Keratinocyte (primary cell): ENCODE measurements around the gene PGM1. TPM values are rescaled to one million over a fixed set of nuclear protein-coding genes. Genes with fewer than 3 reads are reported as not detected.
"Not testable (repeated sequence)": the region's sequence is repeated elsewhere in the genome, so short reads cannot be mapped to it uniquely, and the experiment has no call there.

Experiments used
- DNase-seq: peaks from one replicate; pipeline ENCODE4 v3.0.0-alpha.2; 2011; ENCODE audit warnings: low read depth, missing footprints, low spot score
- FAIRE-seq: peaks from 2 replicates; lab custom pipeline; 2011; peaks lifted over from hg19 to GRCh38; lab: Jason Lieb, UNC
- H2AFZ ChIP-seq: 2 replicates; pipeline ENCODE4 v1.6.0; 2012; ENCODE audit warnings: low read length, control low read depth, inconsistent platforms; ENCODE audit not compliant: control insufficient read depth
- H3K27ac ChIP-seq: 2 replicates; pipeline ENCODE4 v1.5.1; 2011; ENCODE audit warnings: low read length; ENCODE audit not compliant: control insufficient read depth, insufficient read depth
- H3K27me3 ChIP-seq: 3 replicates; pipeline ENCODE4 v1.6.0; 2011; ENCODE audit warnings: low read length; ENCODE audit not compliant: control insufficient read depth, insufficient read depth; ENCODE audit errors: extremely low read depth
- H3K36me3 ChIP-seq, 2 experiments: 2 replicates in 1 of 2; 3 replicates in 1 of 2; pipeline ENCODE4 v1.5.1; 2011; ENCODE audit warnings: low read length in 2 of 2, mild to moderate bottlenecking in 1 of 2; ENCODE audit not compliant: control insufficient read depth in 2 of 2, insufficient read depth in 2 of 2; ENCODE audit errors: extremely low read depth in 1 of 2
- H3K4me1 ChIP-seq: 3 replicates; pipeline ENCODE4 v1.5.1; 2011; ENCODE audit warnings: low read length; ENCODE audit not compliant: control insufficient read depth, insufficient read depth; ENCODE audit errors: extremely low read depth
- H3K4me2 ChIP-seq: 3 replicates; pipeline ENCODE4 v1.6.0; 2011; ENCODE audit warnings: low read depth, low read length; ENCODE audit not compliant: control insufficient read depth, insufficient read depth; ENCODE audit errors: extremely low read depth
- H3K4me3 ChIP-seq, 3 experiments: fragments of 200-600 bp in 1 of 3; sonication (generic) in 1 of 3; 2 replicates in 2 of 3; 3 replicates in 1 of 3; pipeline ENCODE4 v1.5.1; 2011 to 2016; ENCODE audit warnings: low read length in 3 of 3, mild to moderate bottlenecking in 3 of 3, control low read depth in 2 of 3, inconsistent platforms in 1 of 3, low read depth in 1 of 3, mixed read lengths in 1 of 3, mixed run types in 1 of 3, moderate library complexity in 1 of 3; ENCODE audit not compliant: control insufficient read depth in 2 of 3, insufficient read depth in 2 of 3; ENCODE audit errors: extremely low read depth in 1 of 3
- H3K79me2 ChIP-seq: 2 replicates; pipeline ENCODE4 v1.6.0; 2012; ENCODE audit warnings: low read length; ENCODE audit not compliant: control insufficient read depth, insufficient read depth
- H3K9ac ChIP-seq: 3 replicates; pipeline ENCODE4 v1.6.0; 2011; ENCODE audit warnings: low read length; ENCODE audit not compliant: control insufficient read depth, insufficient read depth; ENCODE audit errors: extremely low read depth
- H3K9me1 ChIP-seq: 3 replicates; pipeline ENCODE4 v1.6.0; 2011; ENCODE audit warnings: low read length; ENCODE audit not compliant: control insufficient read depth, insufficient read depth; ENCODE audit errors: extremely low read depth
- H3K9me3 ChIP-seq: 2 replicates; pipeline ENCODE4 v1.5.1; 2012; ENCODE audit warnings: low read depth, low read length; ENCODE audit not compliant: control insufficient read depth
- H4K20me1 ChIP-seq: 3 replicates; pipeline ENCODE4 v1.6.0; 2011; ENCODE audit warnings: low read length; ENCODE audit not compliant: control insufficient read depth, insufficient read depth; ENCODE audit errors: extremely low read depth
- CTCF ChIP-seq, 3 experiments: IDR thresholded peaks in 1 of 3; conservative IDR thresholded peaks in 1 of 3; optimal IDR thresholded peaks in 1 of 3; 2 replicates in 2 of 3; 3 replicates in 1 of 3; pipeline versions ENCODE3 to v1.5.1; 2011; ENCODE audit warnings: low read length in 3 of 3, mild to moderate bottlenecking in 3 of 3, moderate library complexity in 2 of 3, control low read depth in 1 of 3, inconsistent platforms in 1 of 3; ENCODE audit not compliant: insufficient read depth in 2 of 3; ENCODE audit errors: extremely low read depth in 1 of 3
- EZH2 ChIP-seq: IDR thresholded peaks from one replicate; pipeline ENCODE4 v1.6.1; 2012; ENCODE audit warnings: inconsistent platforms, mild to moderate bottlenecking, low read length, moderate library complexity
- dilution Hi-C: fragments of 300-500 bp; cut with MboI; formaldehyde crosslinking; loops from one replicate; pipeline ENCODE4 v1.7.0; 2020; ENCODE audit warnings: low sequenced_read_pairs; ENCODE audit not compliant: extremely low pct_ligation_motif_present
- polyA plus RNA-seq, 5 experiments: library from polyadenylated mRNA; depleted of rRNA in 3 of 5; stranded (reverse) in 3 of 5; stranded (forward) in 1 of 5; unstranded in 1 of 5; fragments of >200 nt; gene quantifications; 1 replicate in 1 of 5; 2 replicates in 3 of 5; 3 replicates in 1 of 5; pipeline versions ENCODE4 v1.2.1 to v1.2.3, GENCODE V29; 2011 to 2012; ENCODE audit warnings: missing spikeins in 2 of 5, low read depth in 1 of 5, low replicate concordance in 1 of 5

The PGM1 gene
- polyA plus RNA-seq, 1 donor (not counting 4 experiments of a cell fraction or from before 2014, with no cell fraction given), result 38.9 TPM

- Histone ChIP-seq H3K9me3 (no peaks in the 10 kb centered on the region), H3K9ac (no peak overlapping the region), H3K79me2 (no peaks in the 10 kb centered on the region), H3K36me3 (no peaks in the 10 kb centered on the region), H3K27ac (no peak overlapping the region), H3K4me2 (no peak overlapping the region), H3K9me1 (no peaks in the 10 kb centered on the region), H3K4me1 (no peaks in the 10 kb centered on the region), H4K20me1 (no peaks in the 10 kb centered on the region), H2AFZ (no peak overlapping the region), H3K4me3 (no peak overlapping the region), H3K27me3 (no peaks in the 10 kb centered on the region)
- FAIRE-seq, result no peak
- TF ChIP-seq CTCF (optimal IDR thresholded peaks at IDR 0.05 in 1 of 3, IDR thresholded peaks at IDR 0.05 in 1 of 3, conservative IDR thresholded peaks at IDR 0.05 in 1 of 3; ENCODE audit: extremely low read depth in 1 of 3, insufficient read depth in 2 of 3, low read length in 3 of 3), result no peak
- no peak for TF ChIP-seq EZH2
- no peak for DNase-seq
- dilution Hi-C loops, result no loop called here
Measured at GRCh38 chr1:63569640-63570316, 23.4 kb upstream of the PGM1 start.

GRCh38 chr1:63572686-63573085, 20.5 kb upstream of the PGM1 start:
- H2AFZ ChIP-seq, FAIRE-seq, H3K27ac ChIP-seq, H3K9me3 ChIP-seq, H3K79me2 ChIP-seq, H3K36me3 ChIP-seq, H3K4me3 ChIP-seq, H3K9ac ChIP-seq, H3K4me2 ChIP-seq, dilution Hi-C loops, H4K20me1 ChIP-seq, H3K9me1 ChIP-seq, DNase-seq, H3K27me3 ChIP-seq, H3K4me1 ChIP-seq: not testable (repeated sequence)

- H3K4me2 ChIP-seq, H3K79me2 ChIP-seq, H3K4me3 ChIP-seq, H3K4me1 ChIP-seq, H3K9me3 ChIP-seq, DNase-seq, FAIRE-seq, H3K27ac ChIP-seq, dilution Hi-C loops, H3K9me1 ChIP-seq, H3K9ac ChIP-seq, H3K36me3 ChIP-seq, H4K20me1 ChIP-seq, H2AFZ ChIP-seq, H3K27me3 ChIP-seq: not testable (repeated sequence)
Measured at GRCh38 chr1:63574203-63574796, 18.9 kb upstream of the PGM1 start.
